Eye (tissue), 1 donor: ENCODE results near the gene TENM4.

ENCODE experiments used
- DNase-seq: peaks from one replicate; pipeline ENCODE4 v3.0.0-alpha.2; 2015

Gene TENM4

GRCh38 chr11:78797559-78797958 is 643.3 kb downstream of the TENM4 start:
- DNase-seq: no peak

GRCh38 chr11:78796956-78797355 is 643.9 kb downstream of the TENM4 start:
- no peak for DNase-seq

- DNase-seq: no peak
Observed at GRCh38 chr11:78795621-78796261, 645.1 kb downstream of the TENM4 start.

- DNase-seq: no peak
Observed at GRCh38 chr11:78791964-78792363, 648.9 kb downstream of the TENM4 start.

- no peak for DNase-seq
Observed at GRCh38 chr11:78791254-78791653, 649.6 kb downstream of the TENM4 start.

- DNase-seq: no peak
Observed at GRCh38 chr11:78790784-78791183, 650.0 kb downstream of the TENM4 start.

- DNase-seq: no peak
Observed at GRCh38 chr11:78789375-78789774, 651.5 kb downstream of the TENM4 start.

- DNase-seq: no peak
Observed at GRCh38 chr11:78788533-78788932, 652.3 kb downstream of the TENM4 start.

- no peak for DNase-seq
Observed at GRCh38 chr11:78787696-78788095, 653.1 kb downstream of the TENM4 start.

GRCh38 chr11:78786746-78787145 is 654.1 kb downstream of the TENM4 start:
- DNase-seq: no peak

- peak; percentile 47 for DNase-seq
Observed at GRCh38 chr11:78786086-78786485, 654.7 kb downstream of the TENM4 start.

- DNase-seq: no peak
Observed at GRCh38 chr11:78784321-78785061, 656.3 kb downstream of the TENM4 start.

- DNase-seq: no peak
Observed at GRCh38 chr11:78783846-78784245, 657.0 kb downstream of the TENM4 start.

- no peak for DNase-seq
Observed at GRCh38 chr11:78783301-78783700, 657.5 kb downstream of the TENM4 start.

GRCh38 chr11:78782725-78783124 is 658.1 kb downstream of the TENM4 start:
- DNase-seq: no peak

- DNase-seq: no peak
Observed at GRCh38 chr11:78780889-78781288, 659.9 kb downstream of the TENM4 start.

GRCh38 chr11:78773492-78773891 is 667.3 kb downstream of the TENM4 start:
- DNase-seq: no peak

- no peak for DNase-seq
Observed at GRCh38 chr11:78773077-78773476, 667.8 kb downstream of the TENM4 start.

- DNase-seq: no peak
Observed at GRCh38 chr11:78772186-78772585, 668.6 kb downstream of the TENM4 start.

- no peak for DNase-seq
Observed at GRCh38 chr11:78770931-78771330, 669.9 kb downstream of the TENM4 start.

GRCh38 chr11:78768971-78769370 is 671.9 kb downstream of the TENM4 start:
- peak; percentile 58 for DNase-seq

GRCh38 chr11:78768345-78768744 is 672.5 kb downstream of the TENM4 start:
- no peak for DNase-seq

GRCh38 chr11:78767027-78767932 is 673.5 kb downstream of the TENM4 start:
- DNase-seq: peak; percentile 78

GRCh38 chr11:78764946-78765345 is 675.9 kb downstream of the TENM4 start:
- DNase-seq: no peak
